ENCODE results near the gene DPAGT1. TPM values are rescaled to one million over a fixed set of nuclear protein-coding genes. Genes with fewer than 3 reads are reported as not detected.
"Not testable (repeated sequence)": the region's sequence is repeated elsewhere in the genome, so short reads cannot be mapped to it uniquely, and the experiment has no call there.

Gene DPAGT1
- total and polyA plus RNA-seq, 3 donors from 2014 or later: 24.6 to 35.5 (median 29.4) TPM

- no peak for TF ChIP-seq CTCF (IDR thresholded peaks at IDR 0.05)
- TF ChIP-seq POLR2A (IDR thresholded peaks at IDR 0.05): no peak
- WGBS, 2 donors: 47 to 60% methylated on average over 6 of the region's 6 CpGs
- H3K27ac ChIP-seq: no peak overlapping the region
- no peak overlapping the region for H3K4me3 ChIP-seq
- H3K4me1 ChIP-seq: peaks cover 9% of the 10 kb centered on the region
- H3K27me3 ChIP-seq: no peaks in the 10 kb centered on the region
- DNase-seq: no peak
- no peaks in the 10 kb centered on the region for H3K9me3 ChIP-seq
- intact Hi-C loops (cut with DNase I; ENCODE audit: low total_unique reads): no loop called here
- no peaks in the 10 kb centered on the region for H3K36me3 ChIP-seq (ENCODE audit: low read depth, missing control alignments)
Measured at GRCh38 chr11:119147604-119148333, 46.1 kb upstream of the DPAGT1 start.

- Histone ChIP-seq H3K36me3 (ENCODE audit: low read depth, missing control alignments) (no peaks in the 10 kb centered on the region), H3K4me1 (peaks cover 9% of the 10 kb centered on the region), H3K4me3 (no peak overlapping the region), H3K9me3 (no peaks in the 10 kb centered on the region), H3K27ac (no peak overlapping the region), H3K27me3 (no peaks in the 10 kb centered on the region)
- intact Hi-C loops (cut with DNase I; ENCODE audit: low total_unique reads): no loop called here
- 56 to 63% methylated on average over 3 of the region's 3 CpGs for WGBS, 2 donors
- TF ChIP-seq POLR2A (IDR thresholded peaks at IDR 0.05) (no peak), CTCF (IDR thresholded peaks at IDR 0.05) (no peak)
- DNase-seq: no peak
Measured at GRCh38 chr11:119145551-119145950, 43.9 kb upstream of the DPAGT1 start.

- Histone ChIP-seq H3K36me3 (ENCODE audit: low read depth, missing control alignments) (no peaks in the 10 kb centered on the region), H3K27me3 (no peaks in the 10 kb centered on the region), H3K27ac (no peak overlapping the region), H3K4me3 (no peak overlapping the region), H3K4me1 (peaks cover 9% of the 10 kb centered on the region), H3K9me3 (no peaks in the 10 kb centered on the region)
- peak; percentile 69 for DNase-seq
- intact Hi-C loops (cut with DNase I; ENCODE audit: low total_unique reads): no loop called here
- TF ChIP-seq CTCF (IDR thresholded peaks at IDR 0.05) (peak; percentile 23 to 66 (median 65)), POLR2A (IDR thresholded peaks at IDR 0.05) (no peak)
- 32 to 37% methylated on average over 7 of the region's 7 CpGs for WGBS, 2 donors
Measured at GRCh38 chr11:119144825-119145486, 43.3 kb upstream of the DPAGT1 start.

- H3K27ac ChIP-seq; H3K27me3 ChIP-seq; H3K36me3 ChIP-seq (ENCODE audit: low read depth, missing control alignments); H3K9me3 ChIP-seq; H3K4me1 ChIP-seq; DNase-seq; H3K4me3 ChIP-seq; intact Hi-C loops (cut with DNase I; ENCODE audit: low total_unique reads): not testable (repeated sequence)
- 89 to 93% methylated on average over 10 of the region's 10 CpGs for WGBS, 2 donors
Measured at GRCh38 chr11:119139276-119139675, 37.6 kb upstream of the DPAGT1 start.

- Histone ChIP-seq H3K27me3 (no peaks in the 10 kb centered on the region), H3K4me1 (peaks cover 7% of the 10 kb centered on the region), H3K9me3 (no peaks in the 10 kb centered on the region), H3K27ac (no peak overlapping the region), H3K36me3 (ENCODE audit: low read depth, missing control alignments) (no peaks in the 10 kb centered on the region), H3K4me3 (no peak overlapping the region)
- no peak for TF ChIP-seq POLR2A (IDR thresholded peaks at IDR 0.05)
- TF ChIP-seq CTCF (IDR thresholded peaks at IDR 0.05): peak in 2 of 3 experiments; percentile 33 to 51
- peak; percentile 34 for DNase-seq
- intact Hi-C loops (cut with DNase I; ENCODE audit: low total_unique reads): no loop called here
- 81 to 89% methylated on average over 4 of the region's 4 CpGs for WGBS, 2 donors
Measured at GRCh38 chr11:119134389-119134978, 32.8 kb upstream of the DPAGT1 start.
